GM23248 (cell line): ENCODE measurements around the gene GABPB1. TPM values are rescaled to one million over a fixed set of nuclear protein-coding genes. Genes with fewer than 3 reads are reported as not detected.

Experiments used
- DNase-seq: peaks from one replicate; pipeline ENCODE4 v3.0.0-alpha.2; 2015
- H2AFZ ChIP-seq: fragments of 200-600 bp; sonication (generic); 2 replicates; pipeline ENCODE4 v1.6.1; 2016; ENCODE audit warnings: antibody characterized with exemption
- H3F3A ChIP-seq: fragments of 200-600 bp; sonication (generic); 2 replicates; pipeline ENCODE4 v1.6.1; 2016; ENCODE audit warnings: mild to moderate bottlenecking, antibody characterized with exemption, mixed run types; ENCODE audit not compliant: insufficient read depth
- H3K27ac ChIP-seq: fragments of 200-600 bp; sonication (generic); 2 replicates; pipeline ENCODE4 v1.5.1; 2016; ENCODE audit warnings: mild to moderate bottlenecking
- H3K27me3 ChIP-seq: fragments of 200-600 bp; sonication (generic); replicated peaks from 2 replicates; pipeline ENCODE4 v1.6.1; 2016; ENCODE audit warnings: mild to moderate bottlenecking; ENCODE audit not compliant: insufficient read depth
- H3K36me3 ChIP-seq: fragments of 200-600 bp; sonication (generic); 2 replicates; pipeline ENCODE4 v1.6.1; 2016; ENCODE audit warnings: low read depth, mild to moderate bottlenecking
- H3K4me1 ChIP-seq: fragments of 200-600 bp; sonication (generic); 2 replicates; pipeline ENCODE4 v1.6.1; 2016; ENCODE audit warnings: mild to moderate bottlenecking; ENCODE audit not compliant: insufficient read depth
- H3K4me2 ChIP-seq: fragments of 200-600 bp; sonication (generic); one replicate; pipeline ENCODE4 v1.6.1; 2016; ENCODE audit warnings: mild to moderate bottlenecking; ENCODE audit not compliant: unreplicated experiment
- H3K4me3 ChIP-seq: fragments of 200-600 bp; sonication (generic); 2 replicates; pipeline ENCODE4 v1.5.1; 2016; ENCODE audit warnings: mild to moderate bottlenecking
- H3K79me2 ChIP-seq: fragments of 200-600 bp; sonication (generic); 2 replicates; pipeline ENCODE4 v1.6.1; 2016; ENCODE audit warnings: mild to moderate bottlenecking; ENCODE audit not compliant: insufficient read depth
- H3K9ac ChIP-seq: fragments of 200-600 bp; sonication (generic); 2 replicates; pipeline ENCODE4 v1.6.1; 2016; ENCODE audit warnings: mild to moderate bottlenecking
- H3K9me2 ChIP-seq: fragments of 200-600 bp; sonication (generic); 2 replicates; pipeline ENCODE4 v1.6.1; 2016; ENCODE audit warnings: mixed run types, mild to moderate bottlenecking, moderate library complexity; ENCODE audit not compliant: insufficient read depth
- H3K9me3 ChIP-seq: fragments of 200-600 bp; sonication (generic); one replicate; pipeline ENCODE4 v1.6.1; 2017; ENCODE audit warnings: low read depth
- H4K20me1 ChIP-seq: fragments of 200-600 bp; sonication (generic); 2 replicates; pipeline ENCODE4 v1.6.0; 2016; ENCODE audit not compliant: insufficient read depth
- EZH2 ChIP-seq: fragments of 200-600 bp; sonication (generic); IDR thresholded peaks from 2 replicates; pipeline ENCODE4 v1.6.1; 2018; ENCODE audit warnings: antibody characterized with exemption, mild to moderate bottlenecking; ENCODE audit not compliant: insufficient read depth, poor library complexity, severe bottlenecking
- EZH2phosphoT487 ChIP-seq: fragments of 200-600 bp; sonication (generic); IDR thresholded peaks from 2 replicates; pipeline ENCODE4 v1.6.1; 2018; ENCODE audit warnings: antibody characterized with exemption, moderate library complexity, mild to moderate bottlenecking, low read depth; ENCODE audit not compliant: insufficient read depth
- WGBS, 2 experiments: methylation state at CpG; one replicate each; pipeline ENCODE4 v1.1.6; 2015 to 2017; ENCODE audit warnings: low lambda C conversion rate in 2 of 2, low coverage in 1 of 2; ENCODE audit errors: missing lambda C conversion rate in 2 of 2; 5-methylcytosine and 5-hydroxymethylcytosine counted together
- in situ Hi-C: fragments of 300-500 bp; cut with MboI; formaldehyde crosslinking; loops from 2 replicates; pipeline ENCODE4 v1.15.0; 2020
- polyA plus RNA-seq: library from polyadenylated mRNA; unstranded; fragments of >200 nt; fragmentation: Nextera tagmentation; extraction: Ambion mirVana; gene quantifications from 2 replicates; pipeline ENCODE4 v1.2.1, GENCODE V29; 2016
- total RNA-seq: library from RNA; depleted of rRNA; stranded (reverse); fragments of >200 nt; shearing (Covaris generic); gene quantifications from 2 replicates; pipeline ENCODE4 v1.2.3, GENCODE V29; 2014

Gene GABPB1
- total and polyA plus RNA-seq, 2 experiments from 2014 or later, result 22.8 to 32.6 TPM

- TF ChIP-seq EZH2phosphoT487 (no peak), EZH2 (no peak)
- 68 to 74% methylated on average over 2 of the region's 2 CpGs for WGBS, 2 experiments
- Histone ChIP-seq H3K4me2 (no peak overlapping the region), H3K79me2 (no peaks in the 10 kb centered on the region), H4K20me1 (no peaks in the 10 kb centered on the region), H2AFZ (no peak overlapping the region), H3K9ac (no peak overlapping the region), H3K4me1 (peaks cover 5% of the 10 kb centered on the region), H3K27ac (no peak overlapping the region), H3K9me2 (no peaks in the 10 kb centered on the region), H3K4me3 (no peak overlapping the region), H3K9me3 (no peaks in the 10 kb centered on the region), H3K36me3 (no peaks in the 10 kb centered on the region), H3K27me3 (peaks cover 34% of the 10 kb centered on the region; the same call in 1 of the 2 replicates), H3F3A (no peaks in the 10 kb centered on the region)
- no peak for DNase-seq
- in situ Hi-C loops, result no loop called here
Measured at GRCh38 chr15:50246631-50247030, 108.4 kb downstream of the GABPB1 start.

DNA sequence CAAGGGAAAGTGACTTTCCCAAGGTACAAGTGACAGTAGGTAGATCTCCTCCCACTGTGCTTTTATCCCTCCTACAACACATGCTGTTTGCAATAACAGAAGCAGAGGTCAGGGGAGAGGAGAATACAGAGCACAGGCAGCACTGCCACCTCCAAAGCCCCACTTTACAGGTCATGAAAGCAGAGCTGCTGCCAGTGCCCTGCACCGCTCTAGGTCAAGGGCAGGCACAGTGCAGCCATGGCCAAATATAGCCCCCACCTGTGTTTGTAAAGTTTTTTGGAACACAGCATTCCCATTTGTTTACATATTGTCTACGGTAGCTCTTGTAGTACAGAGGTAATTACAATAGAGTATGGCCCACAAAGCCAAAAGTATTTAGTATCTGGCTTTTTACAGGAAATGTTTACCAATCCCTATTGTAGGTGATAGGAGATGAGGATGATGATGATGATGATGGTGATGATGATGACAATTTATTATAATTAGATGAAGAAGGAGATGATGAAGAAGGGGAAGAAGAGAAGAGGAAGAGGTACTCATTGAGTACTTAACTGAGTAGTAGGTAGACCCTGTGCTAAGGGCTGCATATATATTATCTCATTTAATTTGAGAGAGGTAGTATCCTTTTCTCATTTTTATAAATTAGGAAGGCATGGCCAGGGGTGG, 109.9 kb downstream of the GABPB1 start:
- no peaks in the 10 kb centered on the region for H3K9me2 ChIP-seq
- TF ChIP-seq EZH2 (no peak), EZH2phosphoT487 (no peak)
- no peaks in the 10 kb centered on the region for H4K20me1 ChIP-seq
- 90 to 92% methylated on average over 2 of the region's 2 CpGs for WGBS, 2 experiments
- H3K36me3 ChIP-seq, result no peaks in the 10 kb centered on the region
- peaks cover 19% of the 10 kb centered on the region; the same call in 1 of the 2 replicates for H3K27me3 ChIP-seq
- DNase-seq, result no peak
- no peaks in the 10 kb centered on the region for H3K79me2 ChIP-seq
- H3K4me1 ChIP-seq, result peaks cover 9% of the 10 kb centered on the region
- H3K27ac ChIP-seq, result no peak overlapping the region
- H3F3A ChIP-seq, result no peaks in the 10 kb centered on the region
- H3K4me3 ChIP-seq, result no peak overlapping the region
- H2AFZ ChIP-seq, result no peak overlapping the region
- H3K9ac ChIP-seq, result no peak overlapping the region
- no peaks in the 10 kb centered on the region for H3K9me3 ChIP-seq
- in situ Hi-C loops, result no loop called here
- H3K4me2 ChIP-seq, result no peak overlapping the region

DNA sequence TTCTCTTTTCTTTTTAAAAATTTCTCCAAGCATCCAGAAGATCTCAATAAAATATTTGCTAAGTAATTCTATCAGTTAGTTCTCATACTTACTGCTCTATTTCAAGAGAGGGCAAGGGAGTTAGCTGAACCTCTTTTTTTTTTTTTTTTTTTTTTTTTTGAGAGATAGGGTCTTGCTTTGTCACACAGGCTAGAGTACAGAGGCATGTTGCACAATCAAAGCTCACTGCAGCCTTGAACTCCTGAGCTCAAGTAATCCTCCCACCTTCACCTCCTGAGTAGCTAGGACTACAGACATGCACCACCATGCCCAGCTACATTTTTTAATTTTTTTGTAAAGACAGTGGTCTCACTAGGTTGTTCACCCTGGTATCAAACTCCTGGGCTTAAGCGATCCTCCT, 110.8 kb downstream of the GABPB1 start:
- H4K20me1 ChIP-seq, result no peaks in the 10 kb centered on the region
- 96 to 100% methylated on average over 1 of the region's 1 CpG for WGBS, 2 experiments
- peaks cover 14% of the 10 kb centered on the region; the same call in 1 of the 2 replicates for H3K27me3 ChIP-seq
- TF ChIP-seq EZH2 (no peak), EZH2phosphoT487 (no peak)
- in situ Hi-C loops, result no loop called here
- H3K4me2 ChIP-seq, result no peak overlapping the region
- H3F3A ChIP-seq, result no peaks in the 10 kb centered on the region
- H3K9me3 ChIP-seq, result no peaks in the 10 kb centered on the region
- no peaks in the 10 kb centered on the region for H3K9me2 ChIP-seq
- H3K27ac ChIP-seq, result no peak overlapping the region
- H3K79me2 ChIP-seq, result no peaks in the 10 kb centered on the region
- no peaks in the 10 kb centered on the region for H3K36me3 ChIP-seq
- no peak overlapping the region for H2AFZ ChIP-seq
- no peak overlapping the region for H3K9ac ChIP-seq
- no peak for DNase-seq
- H3K4me1 ChIP-seq, result peaks cover 9% of the 10 kb centered on the region
- no peak overlapping the region for H3K4me3 ChIP-seq

GRCh38 chr15:50241684-50242450, 113.1 kb downstream of the GABPB1 start:
- peak; percentile 76 for DNase-seq
- H3K9me2 ChIP-seq, result no peaks in the 10 kb centered on the region
- no peak overlapping the region for H3K9ac ChIP-seq
- H3F3A ChIP-seq, result no peaks in the 10 kb centered on the region
- H3K4me1 ChIP-seq, result peaks cover 9% of the 10 kb centered on the region
- H4K20me1 ChIP-seq, result no peaks in the 10 kb centered on the region
- no peak overlapping the region for H3K4me3 ChIP-seq
- in situ Hi-C loops, result no loop called here
- TF ChIP-seq EZH2phosphoT487 (0 out of 2 replicates have a peak, but pooled peaks have one; percentile 78), EZH2 (no peak)
- no peaks in the 10 kb centered on the region for H3K36me3 ChIP-seq
- no peak overlapping the region for H3K27ac ChIP-seq
- WGBS, 2 experiments, result 52 to 59% methylated on average over 5 of the region's 5 CpGs
- H3K9me3 ChIP-seq, result no peaks in the 10 kb centered on the region
- H3K4me2 ChIP-seq, result no peak overlapping the region
- no peaks in the 10 kb centered on the region for H3K79me2 ChIP-seq
- no peaks in the 10 kb centered on the region; the same call in 1 of the 2 replicates for H3K27me3 ChIP-seq
- 0 out of 2 replicates have a peak overlapping the region, but pooled peaks have one; percentile 26 for H2AFZ ChIP-seq
